GM19023 (cell line): Measurements from ENCODE around the gene KDM8.
"Not testable (repeated sequence)": the region's sequence is repeated elsewhere in the genome, so short reads cannot be mapped to it uniquely, and the experiment has no call there.

Experiments used
- ATAC-seq: cut with Tn5 transposase; IDR thresholded peaks from one replicate; pipeline ENCODE4 v1.9.1; 2021; ENCODE audit warnings: mild to moderate bottlenecking, moderate library complexity; ENCODE audit not compliant: unreplicated experiment

Gene KDM8

DNA sequence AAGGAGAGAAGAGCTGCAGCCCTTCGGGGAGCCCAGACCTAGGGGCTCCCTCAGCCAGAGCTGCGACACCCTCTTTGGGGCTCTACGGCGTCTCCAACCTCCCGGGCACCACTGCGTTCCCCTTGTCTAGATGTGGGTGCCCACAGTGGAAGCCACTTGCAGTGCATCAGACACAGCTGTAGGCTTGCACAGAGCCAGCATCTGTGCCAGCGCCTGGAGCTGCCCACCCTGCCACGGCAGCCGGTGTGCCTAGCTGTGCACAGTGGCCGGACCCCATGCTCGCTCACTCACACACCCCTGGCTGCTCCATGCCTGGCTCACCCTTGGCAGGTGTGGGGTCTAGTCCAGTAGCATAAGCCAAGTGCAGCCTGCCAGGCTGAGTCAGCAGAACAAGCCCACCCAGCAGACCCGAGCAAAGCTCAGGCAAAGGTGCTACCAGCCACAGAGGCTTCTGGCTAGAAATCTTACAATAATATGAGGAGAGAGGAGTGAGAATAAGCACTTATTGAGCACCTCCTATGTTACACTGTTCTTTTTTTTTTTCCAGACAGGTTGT is 12.9 kb upstream of the KDM8 start:
- no peak for ATAC-seq

DNA sequence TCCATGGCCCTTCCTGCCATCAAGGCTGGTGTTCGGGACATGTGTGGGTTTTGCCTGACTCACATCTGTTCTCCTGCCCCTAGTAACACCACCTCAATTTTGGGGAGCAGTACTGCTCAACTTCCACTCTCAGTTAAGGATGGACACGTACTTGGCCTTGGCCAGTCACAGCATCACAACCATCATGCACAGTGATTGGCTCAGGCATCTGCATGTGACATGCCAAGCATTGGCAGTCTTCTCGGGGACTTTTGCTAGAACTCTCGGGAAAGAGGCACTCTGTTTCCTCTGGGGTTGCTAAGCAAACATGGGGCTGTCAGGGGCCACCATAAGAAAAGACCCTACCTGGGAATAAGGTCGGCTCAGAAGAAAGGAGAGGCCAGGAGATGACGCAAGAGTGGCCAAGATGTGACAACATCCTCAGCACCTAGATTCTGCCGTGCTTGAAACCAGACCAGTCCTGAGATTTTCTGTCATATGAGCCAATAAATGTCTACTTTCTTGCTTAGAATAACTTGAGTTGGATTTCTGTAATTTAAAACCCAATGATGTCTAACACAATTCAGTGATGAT is 11.9 kb upstream of the KDM8 start:
- ATAC-seq: no peak

DNA sequence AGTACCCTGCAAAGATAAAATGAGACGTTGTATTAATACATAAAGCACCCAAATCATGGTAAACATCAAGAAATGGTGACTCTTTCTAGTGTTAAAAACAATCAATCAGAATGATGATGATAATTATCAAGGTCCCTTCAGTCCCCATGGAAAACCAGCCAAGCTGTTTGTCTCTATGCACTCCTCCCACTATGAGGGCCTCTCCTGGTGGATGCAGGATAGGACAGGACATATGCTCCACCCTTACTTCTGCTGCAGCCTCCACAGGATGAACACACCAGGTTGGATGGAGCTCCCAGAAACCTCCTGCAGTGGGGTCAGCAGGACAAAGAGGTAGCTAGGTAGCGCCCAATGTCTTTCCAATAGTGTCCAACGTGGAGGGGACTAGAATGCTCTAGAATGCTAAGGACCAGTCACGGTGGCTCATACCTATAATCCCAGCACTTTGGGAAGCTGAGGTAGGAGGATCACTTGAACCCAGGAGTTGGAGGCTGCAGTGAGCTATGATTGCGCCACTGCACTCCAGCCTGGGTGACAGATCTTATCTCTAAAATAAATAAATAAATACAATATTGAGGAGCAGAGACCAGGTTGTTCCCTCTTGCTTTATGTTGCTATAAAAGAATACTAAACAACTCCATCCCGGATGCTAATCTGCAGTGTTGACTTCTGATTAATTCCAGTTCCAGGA is 9.9 kb upstream of the KDM8 start:
- no peak for ATAC-seq

DNA sequence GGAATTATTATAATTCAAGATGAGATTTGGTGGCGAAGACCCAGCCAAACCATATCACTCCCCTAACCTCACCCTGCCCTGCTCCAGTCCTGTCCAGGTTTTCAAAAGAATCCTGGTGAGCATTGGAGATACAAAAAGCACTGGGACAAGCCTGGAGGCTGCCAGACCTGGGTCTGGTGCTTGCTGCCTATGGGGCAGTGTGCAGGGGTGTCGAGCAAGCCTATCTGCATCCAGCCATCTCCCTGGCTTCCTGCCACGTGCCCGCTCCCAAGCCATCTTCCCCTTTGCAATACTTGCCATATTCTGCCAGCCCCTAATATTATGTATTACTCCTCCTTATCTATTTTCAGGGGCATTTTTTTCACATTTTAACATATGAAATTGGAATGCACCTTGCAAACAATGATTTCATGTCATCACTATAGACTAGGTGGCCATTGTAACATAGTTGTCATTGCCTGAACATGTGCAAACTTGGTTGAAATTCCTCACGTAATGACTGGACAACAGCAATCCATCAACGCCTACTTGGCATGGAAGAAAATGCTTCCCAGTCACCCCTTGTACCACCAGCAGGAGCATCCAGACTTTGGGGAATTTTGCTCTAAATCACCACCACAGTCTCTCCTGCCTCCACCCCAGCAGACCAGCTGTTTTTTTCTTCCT is 8.1 kb upstream of the KDM8 start:
- no peak for ATAC-seq

DNA sequence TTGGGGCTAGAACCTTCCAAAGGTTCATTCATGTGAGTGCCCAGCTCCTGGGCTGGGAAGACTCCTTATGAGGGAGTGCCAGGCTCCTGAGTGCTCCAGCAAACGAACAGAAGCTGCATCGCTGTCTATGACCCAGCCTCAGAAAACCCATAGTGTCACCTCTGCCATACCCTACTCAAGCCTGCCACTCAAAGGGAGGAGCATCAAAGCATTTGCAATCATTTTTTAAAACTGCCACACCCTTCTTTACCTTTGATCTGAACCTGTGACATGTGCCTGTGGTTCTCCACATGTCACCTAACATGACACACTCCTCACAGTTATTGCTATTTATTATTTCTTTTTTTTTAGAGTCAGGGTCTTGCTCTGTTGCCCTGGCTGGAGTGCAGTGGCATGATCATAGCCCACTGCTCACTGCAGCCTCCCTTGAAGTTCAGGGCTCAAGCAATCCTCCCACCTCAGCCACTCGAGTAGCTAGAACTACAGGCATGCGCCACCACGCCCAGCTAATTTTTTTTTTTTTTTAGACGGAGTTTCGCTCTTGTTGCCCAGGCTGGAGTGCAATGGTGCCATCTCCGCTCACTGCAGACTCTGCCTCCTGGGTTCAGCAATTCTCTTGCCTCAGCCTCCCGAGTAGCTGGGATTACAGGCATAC is 7.3 kb upstream of the KDM8 start:
- ATAC-seq: no peak

GRCh38 chr16:27197004-27197403 is 6.3 kb upstream of the KDM8 start:
- ATAC-seq: no peak

- no peak for ATAC-seq
Measured at GRCh38 chr16:27198451-27199234, 4.7 kb upstream of the KDM8 start.

GRCh38 chr16:27199235-27199586 is 4.1 kb upstream of the KDM8 start:
- ATAC-seq: no peak

- no peak for ATAC-seq
Measured at GRCh38 chr16:27199736-27200135, 3.6 kb upstream of the KDM8 start.

DNA sequence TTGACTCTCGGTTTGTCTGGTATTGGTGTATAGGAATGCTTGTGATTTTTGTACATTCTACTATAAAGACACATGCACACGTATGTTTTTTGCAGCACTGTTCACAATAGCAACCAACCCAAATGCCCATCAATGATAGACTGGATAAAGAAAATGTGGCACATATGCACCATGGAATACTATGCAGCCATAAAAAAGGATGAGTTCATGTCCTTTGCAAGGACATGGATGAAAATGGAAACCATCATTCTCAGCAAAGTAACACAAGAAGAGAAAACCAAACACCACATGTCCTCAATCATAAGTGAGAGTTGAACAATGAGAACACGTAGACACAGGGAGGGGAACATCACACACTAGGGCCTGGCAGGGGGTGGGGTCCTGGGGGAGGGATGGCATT is 2.4 kb upstream of the KDM8 start:
- not testable (repeated sequence) for ATAC-seq

GRCh38 chr16:27202923-27203506 is 311 bp upstream of the KDM8 start:
- ATAC-seq: peak; percentile 69

GRCh38 chr16:27204312-27204915 is 1.1 kb downstream of the KDM8 start:
- ATAC-seq: no peak

DNA sequence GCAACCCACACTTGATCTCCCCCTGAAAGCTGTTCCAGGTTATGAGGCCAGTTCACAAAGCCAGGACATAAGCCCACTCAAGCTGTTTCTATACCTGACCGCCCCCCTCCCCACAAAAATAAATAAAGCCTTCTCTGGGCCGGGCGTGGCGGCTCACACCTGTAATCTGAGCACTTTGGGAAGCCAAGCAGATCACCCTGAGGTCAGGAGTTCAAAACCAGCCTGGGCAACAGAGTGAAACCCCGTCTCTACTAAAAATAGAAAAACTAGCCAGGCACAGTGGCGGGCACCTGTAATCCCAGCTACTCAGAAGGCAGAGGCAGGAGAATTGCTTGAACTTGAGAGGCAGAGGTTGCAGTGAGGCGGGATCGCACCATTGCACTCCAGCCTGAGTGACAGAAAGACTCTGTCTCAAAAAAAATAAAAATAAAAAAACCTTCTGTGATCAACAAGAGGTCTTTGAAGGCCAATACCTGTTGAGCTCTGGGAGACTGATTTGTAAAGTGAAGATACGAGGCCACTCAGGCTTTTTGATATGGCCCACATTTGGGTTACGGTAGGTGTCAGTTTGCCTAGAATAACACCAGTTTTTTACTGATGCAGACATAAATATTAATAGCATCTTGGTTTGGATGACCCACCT is 2.2 kb downstream of the KDM8 start:
- no peak for ATAC-seq

GRCh38 chr16:27207121-27207520 is 3.8 kb downstream of the KDM8 start:
- not testable (repeated sequence) for ATAC-seq

- no peak for ATAC-seq
Measured at GRCh38 chr16:27208081-27208680, 4.9 kb downstream of the KDM8 start.

DNA sequence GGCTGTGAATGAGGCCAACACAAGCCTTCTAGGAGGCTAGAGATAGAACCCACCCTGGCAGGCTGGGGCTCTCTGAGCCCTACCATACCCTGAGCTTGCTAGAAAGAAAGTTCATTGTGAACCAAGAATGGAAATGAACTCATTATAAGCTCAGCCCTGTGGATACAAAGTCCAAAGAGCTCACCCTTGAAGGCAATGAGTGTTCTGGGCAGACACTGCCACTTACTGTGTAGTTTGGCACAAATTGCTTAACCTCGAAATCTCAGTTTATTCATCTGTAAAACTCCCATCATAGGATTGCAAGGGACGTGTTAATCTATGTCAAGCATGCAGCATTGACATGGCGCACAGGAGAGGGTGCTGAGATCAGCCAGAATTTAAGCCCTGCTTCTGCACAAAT is 5.5 kb downstream of the KDM8 start:
- no peak for ATAC-seq

DNA sequence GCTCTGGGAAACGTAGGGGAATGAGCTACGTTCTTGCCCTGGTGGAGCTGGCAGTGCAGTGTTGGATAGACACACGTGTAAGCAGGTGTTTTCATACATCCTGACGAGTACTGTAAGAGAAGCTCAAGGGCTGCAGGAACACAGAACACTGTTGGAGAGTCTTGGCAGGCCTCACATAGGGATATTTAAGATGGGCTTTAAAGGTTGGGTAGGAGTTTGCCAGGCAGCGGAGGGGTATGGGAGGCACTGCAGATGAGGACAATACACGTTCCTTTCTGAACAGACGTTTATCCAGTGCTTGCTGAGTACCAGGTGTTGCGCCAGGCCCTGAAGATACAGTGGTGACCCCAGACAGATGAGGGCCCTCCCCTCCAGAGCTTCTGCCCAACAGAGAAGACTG is 6.3 kb downstream of the KDM8 start:
- no peak for ATAC-seq

- ATAC-seq: no peak
Measured at GRCh38 chr16:27210174-27210573, 6.8 kb downstream of the KDM8 start.

GRCh38 chr16:27211026-27211425 is 7.7 kb downstream of the KDM8 start:
- no peak for ATAC-seq
